GM19463 (cell line): ENCODE results near the gene LCE1E.

Experiments used
- ATAC-seq: cut with Tn5 transposase; IDR thresholded peaks from one replicate; pipeline ENCODE4 v1.9.1; 2021; ENCODE audit warnings: mild to moderate bottlenecking, moderate library complexity; ENCODE audit not compliant: unreplicated experiment

LCE1E gene, protein sequence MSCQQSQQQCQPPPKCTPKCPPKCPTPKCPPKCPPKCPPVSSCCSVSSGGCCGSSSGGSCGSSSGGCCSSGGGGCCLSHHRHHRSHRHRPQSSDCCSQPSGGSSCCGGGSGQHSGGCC

DNA sequence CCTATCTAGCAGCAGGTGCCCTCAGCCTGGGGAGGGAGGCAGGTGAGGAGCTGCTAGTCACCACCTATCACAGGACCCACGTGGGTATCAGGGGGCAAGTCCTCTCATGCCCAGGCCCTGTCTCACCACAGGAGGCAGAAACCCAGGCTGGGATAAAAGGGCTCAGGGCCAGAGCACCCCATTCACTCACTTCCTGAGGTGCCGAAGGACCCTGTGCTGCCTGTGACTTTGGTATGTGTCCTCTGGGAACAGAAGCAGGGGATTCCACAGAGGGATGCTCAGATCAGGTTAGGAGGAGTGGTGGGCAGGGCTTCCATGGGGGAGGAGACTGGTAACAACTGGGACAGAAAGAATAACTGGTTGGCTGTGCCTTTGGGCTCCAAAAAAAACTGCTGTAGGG, at the start of gene LCE1E:
Gene LCE1E (plus strand): TSS at position 181 of the 400 bp plus-strand sequence. CDS start 1,043 bp downstream, outside the sequence.
- ATAC-seq: no peak

- ATAC-seq: no peak
Measured at GRCh38 chr1:152737997-152738396, 48.1 kb upstream of the LCE1E start.

- no peak for ATAC-seq
Measured at GRCh38 chr1:152739841-152740240, 46.2 kb upstream of the LCE1E start.

GRCh38 chr1:152741656-152742055, 44.4 kb upstream of the LCE1E start:
- no peak for ATAC-seq

DNA sequence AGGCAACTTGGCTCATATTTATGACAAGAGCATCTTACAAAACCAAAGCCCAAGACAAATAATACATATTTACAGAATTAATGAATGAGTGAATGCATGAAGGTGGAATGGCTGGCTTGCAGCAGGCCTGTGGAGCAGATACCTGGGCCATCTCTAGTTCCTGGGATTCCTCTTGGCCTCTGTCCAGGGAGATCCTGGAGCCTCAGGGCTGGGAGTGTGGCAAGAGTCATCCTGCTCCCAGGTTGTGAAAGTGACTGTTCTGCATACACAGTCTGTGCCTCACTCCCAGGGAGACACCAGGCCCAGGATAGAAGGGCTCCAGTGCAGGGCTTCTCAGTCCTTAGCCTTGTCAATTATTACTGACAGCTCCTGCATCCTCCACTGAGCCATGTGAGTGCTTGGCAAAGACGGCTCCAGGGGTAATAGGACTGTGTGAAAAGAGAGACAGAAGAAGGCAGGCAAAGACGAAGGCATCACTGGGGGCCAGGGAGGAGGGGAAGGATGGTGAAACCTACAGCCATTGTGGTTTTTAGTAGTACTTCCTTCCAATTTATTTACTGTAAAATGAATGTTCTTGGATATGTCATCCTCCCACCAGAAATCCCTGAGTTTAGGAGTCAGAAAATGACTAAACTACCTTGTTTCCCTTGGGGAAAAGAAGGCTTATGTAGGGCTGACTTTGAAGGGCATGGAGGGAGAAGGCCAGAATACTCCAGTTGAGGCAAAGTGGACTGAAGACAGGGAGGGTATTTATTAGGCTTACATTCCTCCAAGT, 42.5 kb upstream of the LCE1E start:
- ATAC-seq: no peak

DNA sequence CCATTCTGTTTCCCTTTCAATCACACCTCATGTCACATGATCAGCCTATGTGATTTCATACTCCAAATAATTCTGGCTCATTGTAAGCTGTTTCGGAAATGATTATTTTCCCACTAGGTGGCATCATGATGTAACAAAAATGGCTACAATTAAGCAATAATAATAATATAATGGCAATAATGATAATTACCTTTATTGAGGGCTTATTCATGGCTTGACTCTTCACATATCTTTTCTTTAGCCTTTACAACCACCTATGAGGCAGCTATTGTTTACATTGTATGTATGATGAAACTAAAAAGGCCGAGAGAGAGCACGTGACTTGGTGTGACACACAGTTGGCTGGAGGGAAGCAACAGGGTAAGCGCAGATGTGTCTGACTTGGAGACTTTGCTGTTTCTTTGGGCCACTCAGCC, 40.8 kb upstream of the LCE1E start:
- no peak for ATAC-seq

DNA sequence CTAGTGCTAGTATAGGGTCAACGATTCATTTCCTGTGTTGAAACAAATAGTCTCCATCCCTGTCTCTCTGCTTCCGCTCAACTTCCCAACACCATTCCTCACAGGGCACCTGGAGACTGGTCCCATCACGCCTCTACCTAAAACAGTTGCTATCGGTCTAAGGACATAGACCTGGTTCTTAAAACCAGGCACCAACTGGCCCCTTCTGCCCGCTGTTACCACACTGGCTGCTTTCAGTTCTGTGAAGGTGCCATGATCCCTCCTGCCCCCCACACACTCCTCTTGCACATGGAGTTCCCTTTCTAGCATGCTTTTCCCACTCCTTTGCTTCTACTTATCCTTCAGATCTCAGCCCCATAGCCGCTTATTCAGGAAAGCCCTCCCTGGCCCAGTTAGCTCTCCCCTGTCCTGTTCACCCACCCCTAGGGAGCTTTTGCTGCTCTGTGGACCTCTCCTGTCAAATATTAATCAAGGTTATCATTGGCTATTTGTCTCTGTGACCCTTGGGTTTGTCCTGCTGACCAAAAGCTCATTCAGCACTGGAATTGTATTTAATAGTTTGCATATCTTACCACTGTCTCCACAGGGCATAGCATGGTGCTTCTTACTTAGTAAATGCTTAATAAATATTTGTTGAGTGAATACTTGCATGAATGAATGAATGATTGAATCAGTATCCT, 40.2 kb upstream of the LCE1E start:
- no peak for ATAC-seq

DNA sequence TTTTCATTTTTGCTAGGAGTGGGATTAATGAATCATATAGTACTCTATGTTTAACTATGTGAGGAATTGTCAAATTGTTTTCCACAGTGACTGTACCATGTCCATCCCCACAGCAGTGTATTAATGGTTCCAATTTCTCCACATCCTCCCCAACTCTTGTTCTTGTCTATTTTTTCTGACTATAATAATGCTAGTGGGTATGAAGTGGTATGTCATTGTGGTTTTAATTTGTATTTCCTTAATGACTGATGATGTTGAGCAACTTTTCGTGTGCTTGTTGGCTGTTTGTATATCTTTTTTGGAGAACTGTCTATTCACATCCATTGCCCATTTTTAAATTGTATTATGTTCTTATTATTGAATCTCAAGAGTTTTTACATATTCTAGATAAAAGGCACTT, 38.2 kb upstream of the LCE1E start:
- no peak for ATAC-seq

DNA sequence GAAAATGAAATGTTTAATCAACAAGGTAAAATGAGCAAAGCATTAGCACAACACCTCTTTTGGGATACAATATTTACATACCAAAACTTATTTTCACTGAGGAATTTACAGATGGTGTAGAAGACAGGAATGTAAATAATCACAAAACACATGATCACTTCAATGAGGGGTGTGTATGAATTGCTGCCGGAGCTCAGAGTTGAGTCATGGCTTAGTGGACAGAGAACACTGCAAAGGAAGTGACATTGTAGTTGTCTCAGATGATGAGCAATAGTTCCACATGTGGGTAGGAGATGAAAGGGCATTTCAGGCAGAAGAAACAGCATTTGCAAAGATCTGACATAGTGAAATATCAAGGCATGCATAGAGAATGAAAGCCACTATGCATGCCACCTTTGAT, 33.8 kb upstream of the LCE1E start:
- ATAC-seq: no peak

- ATAC-seq: no peak
Measured at GRCh38 chr1:152753586-152753985, 32.5 kb upstream of the LCE1E start.

DNA sequence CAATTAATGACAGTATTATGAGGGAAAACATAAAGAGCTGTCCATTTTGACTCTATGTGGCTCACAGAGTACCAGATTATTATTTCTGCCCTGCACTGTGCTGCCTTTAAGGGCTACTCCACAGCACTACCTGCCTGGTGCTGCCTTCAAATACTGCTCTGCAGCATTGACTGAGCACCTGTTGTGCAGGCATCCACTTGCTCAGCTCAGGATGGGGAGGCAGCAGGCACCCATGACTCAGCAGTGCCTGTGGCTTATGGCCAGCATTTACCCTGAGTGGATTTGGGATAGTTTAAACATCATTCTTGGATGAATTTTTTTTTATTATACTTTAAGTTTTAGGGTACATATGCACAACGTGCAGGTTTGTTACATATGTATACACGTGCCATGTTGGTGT, 29.2 kb upstream of the LCE1E start:
- no peak for ATAC-seq

- ATAC-seq: no peak
Measured at GRCh38 chr1:152757747-152758146, 28.3 kb upstream of the LCE1E start, which contains the start of gene KPRP. Gene KPRP (plus strand): TSS chr1:152758025. CDS start chr1:152759589, 1,564 bp downstream.

DNA sequence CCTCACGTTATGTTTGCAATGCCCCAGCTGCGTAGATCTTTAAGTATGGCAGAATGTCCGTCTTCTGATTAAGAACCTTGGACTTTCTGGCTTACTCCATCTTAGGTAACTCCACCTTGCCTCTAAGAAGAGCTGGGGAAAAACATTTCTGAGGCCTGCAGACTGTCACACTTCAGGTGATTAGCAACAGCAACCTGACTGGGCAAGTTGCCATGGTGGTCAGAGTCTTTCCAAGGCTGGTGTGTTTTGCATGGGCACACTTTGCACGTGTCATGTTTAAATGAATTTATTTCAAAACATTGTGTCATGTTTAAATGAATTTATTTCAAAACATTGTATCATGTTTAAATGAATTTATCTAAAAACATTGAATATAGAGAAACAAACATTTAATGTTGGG, 27.4 kb upstream of the LCE1E start:
- ATAC-seq: no peak

GRCh38 chr1:152759453-152760173, 26.4 kb upstream of the LCE1E start:
- ATAC-seq: no peak

DNA sequence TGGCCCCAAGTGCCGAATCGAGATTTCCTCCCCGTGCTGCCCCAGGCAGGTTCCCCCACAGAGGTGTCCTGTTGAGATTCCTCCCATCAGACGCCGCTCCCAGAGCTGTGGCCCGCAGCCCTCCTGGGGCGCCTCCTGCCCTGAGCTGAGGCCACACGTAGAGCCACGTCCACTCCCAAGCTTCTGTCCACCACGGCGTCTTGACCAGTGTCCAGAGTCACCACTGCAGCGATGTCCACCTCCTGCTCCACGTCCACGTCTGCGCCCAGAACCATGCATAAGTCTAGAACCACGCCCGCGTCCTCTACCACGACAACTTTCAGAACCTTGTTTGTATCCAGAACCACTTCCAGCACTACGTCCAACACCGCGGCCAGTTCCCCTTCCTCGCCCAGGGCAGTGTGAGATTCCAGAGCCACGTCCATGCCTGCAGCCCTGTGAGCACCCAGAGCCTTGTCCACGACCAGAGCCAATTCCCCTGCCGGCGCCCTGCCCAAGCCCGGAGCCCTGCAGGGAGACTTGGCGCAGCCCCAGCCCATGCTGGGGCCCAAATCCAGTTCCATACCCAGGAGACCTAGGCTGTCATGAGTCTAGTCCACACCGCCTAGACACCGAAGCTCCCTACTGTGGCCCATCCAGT, 25.4 kb upstream of the LCE1E start:
- ATAC-seq: no peak

DNA sequence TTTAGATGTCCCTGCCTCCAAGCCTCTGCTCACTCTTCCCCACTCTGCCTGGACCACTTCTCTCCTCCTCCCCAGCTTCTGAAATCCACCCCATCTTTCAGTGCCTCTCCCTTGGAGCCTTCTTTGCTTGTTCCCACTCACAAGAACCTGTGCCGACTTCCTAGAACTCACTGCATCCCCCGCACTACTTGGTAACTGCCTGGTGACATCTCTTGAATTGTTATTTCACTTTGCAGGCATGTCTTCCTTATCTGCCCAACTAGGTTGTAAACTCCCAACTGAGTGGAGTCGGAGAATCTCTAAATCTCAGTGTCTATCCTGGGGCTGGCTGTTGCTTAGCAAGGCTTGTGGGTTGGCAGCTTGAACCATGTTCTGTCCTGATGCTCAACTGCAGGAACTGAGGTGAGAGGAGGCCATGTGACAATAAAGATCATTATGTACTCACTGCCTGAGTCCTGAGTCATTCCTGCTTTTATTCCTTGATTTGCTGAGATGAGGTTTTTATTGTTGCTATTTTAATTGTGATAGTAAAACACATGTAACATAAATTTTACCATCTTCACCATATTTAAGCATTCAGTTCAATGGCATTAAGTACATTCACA, 24.3 kb upstream of the LCE1E start:
- no peak for ATAC-seq

DNA sequence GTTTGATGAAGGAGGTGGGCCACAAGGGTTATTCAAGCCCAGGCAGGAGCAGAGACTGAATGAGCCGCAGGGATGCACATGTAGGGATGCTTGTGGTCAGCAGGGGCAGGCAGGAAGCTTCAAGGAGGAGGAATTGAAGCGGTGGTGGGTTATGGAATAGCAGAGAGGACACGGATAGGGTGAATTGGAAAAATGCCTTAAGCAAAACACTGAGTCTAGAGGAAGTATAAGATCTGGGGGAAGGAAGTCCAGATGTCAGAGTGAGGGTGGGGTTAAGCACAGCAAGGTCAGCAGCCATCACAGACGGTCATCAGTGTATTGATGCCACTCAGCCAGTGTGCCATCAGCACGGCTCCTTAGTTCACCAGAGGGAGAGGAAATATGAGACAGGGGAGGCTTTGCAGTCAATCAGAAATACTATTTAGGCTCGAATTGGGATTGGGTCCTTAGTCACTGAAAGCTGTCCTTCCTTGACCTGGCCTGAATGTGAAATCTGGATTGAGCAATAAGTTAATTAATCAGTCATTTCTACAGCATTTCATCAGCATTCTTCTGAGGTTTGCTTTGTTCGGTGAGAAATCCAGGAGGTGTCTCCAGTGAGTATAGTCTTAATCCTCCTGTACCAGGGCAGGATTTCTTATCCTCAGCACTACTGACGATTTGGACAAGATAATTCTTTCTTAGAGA, 17.1 kb upstream of the LCE1E start:
- ATAC-seq: no peak

DNA sequence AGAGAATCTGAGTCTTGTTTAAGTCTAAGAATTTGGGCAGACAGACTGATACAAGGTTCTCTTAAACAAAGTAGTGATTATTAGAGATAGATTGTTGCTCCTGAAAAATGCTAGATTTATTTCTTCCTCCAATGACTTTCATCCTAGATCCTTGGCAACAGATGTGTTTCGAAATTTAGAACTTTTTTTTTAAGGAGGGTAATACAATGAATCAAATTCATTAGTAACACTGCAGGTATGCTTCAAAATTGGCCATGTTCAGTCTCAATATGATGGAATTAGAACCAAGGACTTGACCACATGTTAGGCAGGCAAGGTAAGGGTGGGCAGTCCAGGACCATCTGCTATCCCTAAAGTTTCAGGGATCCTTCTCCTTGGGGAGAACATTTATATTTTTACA, 15.6 kb upstream of the LCE1E start:
- ATAC-seq: no peak

GRCh38 chr1:152774875-152775274, 11.2 kb upstream of the LCE1E start, which contains the start of gene LCE1F:
Gene LCE1F (plus strand): TSS chr1:152775140. CDS start chr1:152776372, 1,232 bp downstream.
- no peak for ATAC-seq

- no peak for ATAC-seq
Measured at GRCh38 chr1:152776361-152776760, 9.7 kb upstream of the LCE1E start.
